Stimulated activated CD8-positive, alpha-beta memory T cell treated with anti-CD3 and anti-CD28 coated beads, Interleukin-7, amount 100 ng/mL, for 4 hours (primary cell): ENCODE data around the gene ABHD14A.

ENCODE experiments used
- DNase-seq, 2 donors: peaks; one replicate each; pipeline ENCODE4 v3.0.0-alpha.2; 2020; ENCODE audit warnings: low read depth in 2 of 2

ABHD14A gene

DNA sequence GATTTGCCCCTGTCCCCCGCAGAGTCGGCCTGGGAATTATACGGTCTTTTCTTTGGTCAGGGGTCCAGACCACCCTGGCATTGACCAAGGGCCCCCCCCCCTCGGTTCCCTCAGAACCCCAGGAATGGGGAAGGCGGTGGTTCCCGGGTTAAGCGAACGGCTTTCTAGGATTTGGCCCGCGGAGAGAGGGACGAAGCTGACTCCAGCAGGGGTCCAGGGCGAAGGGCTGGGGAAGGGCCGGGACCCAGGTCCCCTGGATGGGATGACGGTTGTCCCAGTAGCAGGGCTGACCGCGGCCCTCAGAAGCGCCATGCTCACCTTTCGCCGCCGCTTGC, 33.4 kb upstream of the ABHD14A start:
- DNase-seq, result no peak

DNA sequence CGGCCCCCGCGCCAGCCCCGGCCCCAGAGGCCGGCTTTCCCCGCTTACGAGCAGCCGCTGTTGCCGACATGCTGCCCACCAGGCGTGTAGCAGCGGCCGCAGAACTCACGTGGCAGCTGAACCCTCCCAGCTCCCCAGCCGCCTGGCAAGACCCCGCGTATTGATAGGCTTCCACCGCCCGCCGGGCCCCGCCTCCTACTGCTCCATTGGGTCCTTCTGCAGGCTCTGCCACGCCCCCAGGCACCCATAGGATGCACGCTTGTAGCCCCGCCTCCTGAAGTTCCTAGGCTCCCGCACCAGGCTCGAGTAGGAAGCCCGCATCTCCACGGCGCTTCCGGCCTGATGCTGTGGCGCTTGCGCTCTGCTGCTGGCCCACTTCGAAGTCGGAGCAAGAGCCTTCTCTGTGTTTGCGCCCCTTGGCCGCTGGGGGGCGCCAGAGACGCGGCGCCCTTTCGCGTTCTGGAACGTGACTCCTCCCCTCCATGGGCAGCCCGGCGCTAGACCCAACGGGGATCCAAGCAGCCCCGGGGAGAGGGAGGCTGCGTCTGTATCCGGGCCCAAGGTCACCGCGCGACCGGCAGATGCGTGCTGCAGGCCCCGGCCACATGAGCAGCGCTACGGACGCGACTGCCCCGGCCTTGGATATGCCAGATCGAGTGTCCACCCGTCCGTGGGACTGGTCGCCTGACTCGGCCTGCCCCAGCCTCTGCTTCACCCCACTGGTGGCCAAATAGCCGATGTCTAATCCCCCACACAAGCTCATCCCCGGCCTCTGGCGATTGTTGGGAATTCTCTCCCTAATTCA, 32.9 kb upstream of the ABHD14A start, which contains the start of the genes PARP3 and RRP9:
PARP3 (plus strand) TSS at position 566 of the 805 bp plus-strand sequence. CDS start 993 bp downstream, outside the sequence.
RRP9 (minus strand) TSS at position 107 of the 805 bp plus-strand sequence; CDS start at position 70, 37 bp downstream.
- DNase-seq, result peak; percentile 99 to 100

DNA sequence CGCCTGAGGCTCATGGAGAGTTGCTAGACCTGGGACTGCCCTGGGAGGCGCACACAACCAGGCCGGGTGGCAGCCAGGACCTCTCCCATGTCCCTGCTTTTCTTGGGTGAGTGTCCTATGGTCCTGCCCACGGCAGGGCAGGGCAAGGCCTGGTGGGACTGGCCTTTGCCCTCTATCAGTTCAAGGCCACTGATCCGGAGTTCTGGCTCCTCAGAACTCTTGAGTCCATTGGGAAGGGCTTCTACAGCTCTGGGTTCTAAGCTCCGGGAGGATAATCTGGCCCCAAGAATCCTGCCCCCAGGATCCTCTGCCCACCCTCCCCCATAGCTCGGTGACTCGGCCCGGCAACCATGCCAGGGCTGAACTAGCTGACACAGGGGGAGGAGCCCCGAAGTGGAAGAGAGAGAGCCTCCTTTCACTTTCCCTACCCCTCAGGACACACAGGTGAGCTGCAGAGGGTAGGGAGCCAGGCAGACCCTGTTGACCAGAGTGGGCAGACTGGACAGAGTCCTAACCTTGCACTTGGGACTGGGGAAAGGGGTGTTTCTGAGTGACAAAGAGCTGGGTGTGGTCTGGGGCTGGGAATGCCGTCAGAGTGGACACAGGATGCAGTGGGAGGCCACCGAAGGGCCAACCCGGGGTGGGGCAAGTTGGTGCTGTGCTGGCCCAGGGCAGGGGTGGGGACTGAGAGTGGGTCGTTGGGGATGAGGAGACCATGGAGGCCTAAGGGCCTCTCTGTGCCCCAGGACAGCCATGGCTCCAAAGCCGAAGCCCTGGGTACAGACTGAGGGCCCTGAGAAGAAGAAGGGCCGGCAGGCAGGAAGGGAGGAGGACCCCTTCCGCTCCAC, 32.0 kb upstream of the ABHD14A start:
- DNase-seq, result peak; percentile 43 to 50

DNA sequence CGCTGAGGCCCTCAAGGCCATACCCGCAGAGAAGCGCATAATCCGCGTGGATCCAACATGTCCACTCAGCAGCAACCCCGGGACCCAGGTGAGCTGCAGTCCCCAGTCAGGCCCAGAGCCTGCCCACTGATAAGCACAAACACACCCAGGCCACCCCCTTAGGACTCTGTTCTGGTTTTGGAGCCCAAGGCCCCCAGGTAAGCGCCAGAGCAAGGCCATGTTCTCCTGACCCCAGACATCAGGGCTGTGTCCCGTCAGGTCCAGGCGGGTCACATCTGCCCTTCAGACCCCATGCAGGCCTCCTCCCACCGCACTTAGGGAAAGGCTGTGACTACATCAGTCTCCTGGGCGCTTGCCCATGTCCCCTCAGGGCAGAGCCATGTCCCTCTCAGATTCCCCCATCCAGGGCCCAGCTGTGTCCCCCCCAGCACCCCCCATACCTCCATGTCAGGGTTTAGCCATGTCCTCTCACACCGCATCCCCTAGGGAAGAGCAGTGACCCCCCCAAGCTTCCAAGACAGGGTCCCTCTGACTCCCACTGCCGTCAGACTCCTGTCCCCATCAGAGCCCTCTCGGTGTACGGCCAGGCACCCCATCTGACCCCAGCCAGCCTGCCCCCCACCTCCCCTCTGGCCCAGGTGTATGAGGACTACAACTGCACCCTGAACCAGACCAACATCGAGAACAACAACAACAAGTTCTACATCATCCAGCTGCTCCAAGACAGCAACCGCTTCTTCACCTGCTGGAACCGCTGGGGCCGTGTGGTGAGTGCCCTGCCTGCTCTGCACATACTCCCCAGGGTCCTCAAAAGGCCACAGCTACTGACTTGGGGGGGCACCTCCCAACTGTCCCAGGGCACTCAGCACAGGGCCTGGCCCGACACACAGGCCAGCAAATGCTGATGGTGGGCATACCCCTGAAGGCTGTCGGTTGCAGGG, 31.1 kb upstream of the ABHD14A start:
- DNase-seq, result no peak

DNA sequence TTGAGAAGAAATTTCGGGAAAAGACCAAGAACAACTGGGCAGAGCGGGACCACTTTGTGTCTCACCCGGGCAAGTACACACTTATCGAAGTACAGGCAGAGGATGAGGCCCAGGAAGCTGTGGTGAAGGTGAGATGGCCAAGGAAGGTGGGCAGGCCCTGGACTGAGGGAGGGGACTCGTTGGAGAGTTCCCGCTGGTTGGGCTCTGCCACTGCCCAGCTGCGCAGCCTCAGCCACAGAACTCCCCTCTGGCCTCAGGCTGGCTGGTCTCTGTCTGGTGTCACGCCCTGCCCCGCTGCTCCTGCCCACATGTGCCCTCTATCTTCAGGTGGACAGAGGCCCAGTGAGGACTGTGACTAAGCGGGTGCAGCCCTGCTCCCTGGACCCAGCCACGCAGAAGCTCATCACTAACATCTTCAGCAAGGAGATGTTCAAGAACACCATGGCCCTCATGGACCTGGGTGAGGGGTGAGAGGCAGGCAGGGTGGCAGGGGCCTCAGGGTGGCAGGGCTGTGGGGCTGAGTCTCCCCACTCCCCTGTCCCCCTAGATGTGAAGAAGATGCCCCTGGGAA, 30.3 kb upstream of the ABHD14A start:
- no peak for DNase-seq

DNA sequence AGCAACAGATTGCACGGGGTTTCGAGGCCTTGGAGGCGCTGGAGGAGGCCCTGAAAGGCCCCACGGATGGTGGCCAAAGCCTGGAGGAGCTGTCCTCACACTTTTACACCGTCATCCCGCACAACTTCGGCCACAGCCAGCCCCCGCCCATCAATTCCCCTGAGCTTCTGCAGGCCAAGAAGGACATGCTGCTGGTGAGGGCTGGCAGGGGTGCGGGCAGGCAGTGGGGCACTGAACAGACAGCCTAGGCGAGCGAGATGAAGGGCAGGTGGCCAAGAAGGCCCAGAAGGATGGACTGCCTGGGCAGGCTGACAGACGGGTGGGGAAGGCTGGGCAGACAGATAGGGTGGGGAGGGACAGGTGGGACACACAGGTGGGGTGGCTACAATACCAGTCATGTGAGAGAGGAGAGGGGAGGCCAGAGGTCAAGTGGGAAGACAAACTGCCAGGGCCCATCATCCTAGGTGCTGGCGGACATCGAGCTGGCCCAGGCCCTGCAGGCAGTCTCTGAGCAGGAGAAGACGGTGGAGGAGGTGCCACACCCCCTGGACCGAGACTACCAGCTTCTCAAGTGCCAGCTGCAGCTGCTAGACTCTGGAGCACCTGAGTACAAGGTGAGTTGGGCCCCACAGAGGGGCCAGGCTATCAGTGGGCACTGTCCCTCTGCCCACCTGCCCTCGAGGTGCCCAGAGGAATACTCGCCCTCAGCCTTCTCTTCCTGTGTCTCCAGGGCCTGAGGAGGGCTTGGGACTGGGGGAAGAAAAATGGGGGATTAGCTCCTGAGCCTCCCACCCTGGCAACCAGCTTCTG, 29.6 kb upstream of the ABHD14A start:
- DNase-seq, result no peak

DNA sequence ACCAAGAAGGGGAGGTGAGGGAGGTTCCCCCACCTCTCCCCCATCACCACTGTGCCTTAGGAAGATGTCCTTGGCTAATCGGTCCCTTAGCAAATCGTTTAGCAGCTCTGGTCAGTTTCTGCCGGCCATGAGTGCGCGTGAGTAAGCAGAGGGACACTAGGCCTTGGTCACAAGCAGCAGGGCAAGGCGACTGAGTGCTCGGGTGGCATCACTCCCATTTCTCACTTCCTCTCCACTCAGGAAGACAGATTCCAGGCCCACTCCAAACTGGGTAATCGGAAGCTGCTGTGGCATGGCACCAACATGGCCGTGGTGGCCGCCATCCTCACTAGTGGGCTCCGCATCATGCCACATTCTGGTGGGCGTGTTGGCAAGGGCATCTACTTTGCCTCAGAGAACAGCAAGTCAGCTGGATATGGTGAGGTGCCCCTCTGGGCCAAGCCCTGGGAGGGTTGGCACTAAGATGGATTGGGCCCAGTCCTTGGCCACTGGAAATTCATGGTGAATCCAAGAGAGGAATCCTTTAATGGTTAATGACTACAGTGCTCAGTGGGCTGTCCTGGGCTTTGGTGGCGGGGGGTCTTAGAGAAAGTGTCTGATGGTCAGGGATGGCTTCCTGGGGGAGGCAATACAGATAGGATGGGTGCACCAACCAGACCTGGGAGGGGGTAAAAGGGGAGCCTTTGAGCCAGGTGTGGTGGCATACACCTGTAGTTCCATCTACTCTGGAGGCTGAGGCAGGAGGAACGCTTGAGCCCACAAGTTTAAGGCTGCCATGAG, 28.7 kb upstream of the ABHD14A start:
- DNase-seq, result no peak

DNA sequence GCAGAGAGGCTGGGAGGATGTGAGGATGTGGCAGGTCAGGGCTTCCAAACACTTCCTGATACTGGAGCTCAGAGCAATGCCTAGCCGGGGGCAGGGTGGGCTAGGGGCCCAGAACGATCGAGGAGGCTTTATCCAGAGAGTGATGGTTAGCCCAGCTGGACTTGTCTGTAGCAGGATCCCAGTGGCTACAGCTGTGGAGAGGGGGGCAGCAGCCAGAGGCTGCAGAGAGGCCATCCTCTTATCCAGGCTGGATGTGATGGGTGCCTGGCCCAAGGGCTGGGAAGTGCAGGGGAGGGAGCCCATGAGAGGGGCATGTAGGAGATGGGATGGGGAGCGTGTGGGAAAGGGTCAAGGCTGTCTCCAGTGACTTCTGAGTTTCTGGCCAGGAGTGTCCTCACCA, 28.1 kb upstream of the ABHD14A start:
- DNase-seq, result no peak

DNA sequence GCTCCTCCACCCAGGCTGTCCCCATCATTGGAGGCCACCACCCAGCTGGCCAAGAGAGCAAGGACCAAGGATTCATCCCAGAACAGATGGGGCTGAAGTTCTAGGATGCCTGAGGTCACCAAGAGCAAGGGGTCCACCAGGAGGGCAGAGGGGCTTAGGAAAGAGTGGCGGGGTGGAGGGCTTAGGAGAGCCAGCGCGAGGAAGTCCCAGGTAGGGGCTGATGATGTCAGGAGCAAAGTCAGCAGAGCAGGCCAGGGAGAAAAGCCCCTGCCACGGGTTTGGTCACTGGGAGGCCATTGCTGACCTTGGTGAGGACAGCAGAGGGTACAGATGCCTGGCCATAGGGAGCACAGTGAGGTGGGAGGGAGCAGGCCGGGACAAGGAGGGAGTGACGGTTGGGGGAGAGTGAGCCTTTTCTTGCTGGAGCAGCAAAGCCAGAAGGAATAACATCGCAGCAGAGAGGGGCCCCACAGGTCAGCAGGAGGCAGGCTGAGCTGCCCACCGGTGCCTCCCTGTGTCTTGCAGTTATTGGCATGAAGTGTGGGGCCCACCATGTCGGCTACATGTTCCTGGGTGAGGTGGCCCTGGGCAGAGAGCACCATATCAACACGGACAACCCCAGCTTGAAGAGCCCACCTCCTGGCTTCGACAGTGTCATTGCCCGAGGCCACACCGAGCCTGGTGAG, 27.5 kb upstream of the ABHD14A start:
- no peak for DNase-seq

DNA sequence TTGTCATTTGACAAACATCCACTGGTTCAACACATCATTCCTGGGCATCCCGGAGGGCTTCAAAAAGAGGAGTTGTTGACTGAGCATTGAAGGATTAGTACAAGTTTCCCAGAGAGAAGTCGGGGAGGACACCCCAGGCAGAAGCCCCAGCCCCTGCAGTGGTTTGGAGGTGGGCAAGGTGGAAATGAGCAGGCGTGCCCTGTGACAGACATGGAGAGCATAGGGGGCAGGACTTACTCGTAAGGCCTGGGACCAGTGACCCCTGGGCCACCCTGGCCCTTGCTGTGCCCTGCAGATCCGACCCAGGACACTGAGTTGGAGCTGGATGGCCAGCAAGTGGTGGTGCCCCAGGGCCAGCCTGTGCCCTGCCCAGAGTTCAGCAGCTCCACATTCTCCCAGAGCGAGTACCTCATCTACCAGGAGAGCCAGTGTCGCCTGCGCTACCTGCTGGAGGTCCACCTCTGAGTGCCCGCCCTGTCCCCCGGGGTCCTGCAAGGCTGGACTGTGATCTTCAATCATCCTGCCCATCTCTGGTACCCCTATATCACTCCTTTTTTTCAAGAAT, 26.8 kb upstream of the ABHD14A start:
- no peak for DNase-seq

DNA sequence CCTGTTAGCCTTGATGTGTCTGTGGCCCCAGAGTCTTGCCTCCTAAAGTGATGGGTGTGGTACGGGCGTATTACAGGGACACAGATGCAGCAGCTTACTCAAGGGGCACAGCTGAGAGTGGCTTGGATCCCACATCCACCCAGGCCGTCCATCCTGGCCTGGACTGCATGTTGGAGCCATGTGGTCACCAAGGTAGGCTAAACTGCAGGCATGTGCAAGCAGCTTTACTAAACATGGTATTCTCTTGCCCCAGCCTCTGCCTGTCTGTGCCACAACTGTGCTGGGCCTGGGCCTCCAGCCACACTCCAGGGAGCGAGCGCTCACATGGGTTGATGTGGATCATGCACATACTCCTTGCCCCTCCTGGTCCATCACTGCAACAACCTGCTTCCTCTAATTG, 25.7 kb upstream of the ABHD14A start:
- DNase-seq, result no peak

DNA sequence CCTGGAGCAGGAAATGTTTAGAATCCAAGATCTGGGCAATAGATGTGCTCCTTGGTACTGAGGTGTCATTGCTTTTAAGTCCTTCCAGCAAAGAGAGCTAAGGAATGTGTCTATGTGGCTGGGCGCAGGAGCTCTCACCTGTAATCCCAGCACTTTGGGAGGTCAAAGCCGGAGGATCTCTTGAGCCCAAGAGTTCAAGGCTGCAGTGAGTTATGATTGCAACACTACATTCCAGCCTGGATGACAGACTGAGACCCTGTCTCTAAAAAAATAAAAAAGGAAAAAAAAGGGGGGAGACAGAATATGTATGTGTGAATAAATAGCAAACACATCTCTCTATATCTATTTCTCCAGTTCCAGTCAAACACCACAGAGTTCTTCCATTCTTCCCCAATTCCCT, 24.0 kb upstream of the ABHD14A start:
- DNase-seq, result no peak

DNA sequence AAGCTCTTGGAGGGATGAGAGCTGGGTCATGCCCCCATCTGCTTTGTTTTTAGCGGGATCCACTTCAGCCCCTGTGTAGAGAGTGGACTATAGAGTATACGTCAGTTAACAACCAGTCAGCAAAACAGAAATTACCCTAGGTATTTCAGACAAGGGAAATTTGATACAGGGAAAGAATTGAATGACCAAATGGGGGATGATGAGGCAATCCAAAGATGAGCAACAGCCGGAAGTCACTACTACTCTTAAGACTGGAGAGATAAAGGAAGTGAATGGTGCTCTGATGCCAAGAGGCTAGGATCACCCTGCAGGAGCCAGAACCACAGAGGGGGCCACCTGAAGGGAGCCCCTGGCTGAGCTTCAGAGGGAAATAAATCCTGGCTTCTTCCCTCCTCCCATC, 21.4 kb upstream of the ABHD14A start:
- DNase-seq, result no peak

DNA sequence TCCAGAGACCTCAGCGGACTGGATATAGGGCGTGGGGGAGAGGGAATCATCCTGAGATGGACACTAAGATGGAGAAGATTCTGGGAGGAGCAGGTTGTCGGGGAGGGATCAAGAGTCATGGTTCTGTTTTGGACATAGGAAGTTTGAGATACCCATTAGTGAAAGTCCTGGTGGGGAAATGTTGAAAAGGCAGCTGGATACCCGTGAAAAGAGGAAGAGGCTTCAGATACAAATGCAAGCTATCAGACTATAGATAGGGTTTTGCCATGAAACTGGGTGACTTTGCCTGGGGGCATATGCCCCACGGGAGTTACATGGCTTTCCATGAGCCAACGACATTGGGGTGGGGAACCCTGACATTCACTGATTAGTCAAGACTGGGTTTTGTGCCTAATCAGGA, 20.8 kb upstream of the ABHD14A start:
- no peak for DNase-seq

DNA sequence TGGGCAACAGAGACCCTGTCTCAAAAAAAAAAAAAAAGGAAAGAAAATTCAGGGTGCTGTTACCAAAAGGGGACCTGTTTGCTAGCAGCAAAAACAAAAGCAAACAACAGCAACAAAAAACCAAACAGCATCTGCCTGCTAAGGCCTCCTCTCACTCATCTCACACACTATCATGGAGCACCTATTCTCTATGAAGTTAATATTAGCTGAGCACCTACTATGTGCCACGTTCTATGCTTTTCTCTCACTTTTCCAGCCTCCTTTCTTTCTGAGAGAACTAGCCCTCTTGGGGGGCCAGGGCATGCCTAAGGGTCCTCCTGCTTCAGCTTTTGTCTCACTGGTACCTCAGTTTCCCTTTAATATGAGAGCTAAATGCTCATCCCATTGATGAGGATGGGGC, 20.2 kb upstream of the ABHD14A start:
- DNase-seq, result no peak

DNA sequence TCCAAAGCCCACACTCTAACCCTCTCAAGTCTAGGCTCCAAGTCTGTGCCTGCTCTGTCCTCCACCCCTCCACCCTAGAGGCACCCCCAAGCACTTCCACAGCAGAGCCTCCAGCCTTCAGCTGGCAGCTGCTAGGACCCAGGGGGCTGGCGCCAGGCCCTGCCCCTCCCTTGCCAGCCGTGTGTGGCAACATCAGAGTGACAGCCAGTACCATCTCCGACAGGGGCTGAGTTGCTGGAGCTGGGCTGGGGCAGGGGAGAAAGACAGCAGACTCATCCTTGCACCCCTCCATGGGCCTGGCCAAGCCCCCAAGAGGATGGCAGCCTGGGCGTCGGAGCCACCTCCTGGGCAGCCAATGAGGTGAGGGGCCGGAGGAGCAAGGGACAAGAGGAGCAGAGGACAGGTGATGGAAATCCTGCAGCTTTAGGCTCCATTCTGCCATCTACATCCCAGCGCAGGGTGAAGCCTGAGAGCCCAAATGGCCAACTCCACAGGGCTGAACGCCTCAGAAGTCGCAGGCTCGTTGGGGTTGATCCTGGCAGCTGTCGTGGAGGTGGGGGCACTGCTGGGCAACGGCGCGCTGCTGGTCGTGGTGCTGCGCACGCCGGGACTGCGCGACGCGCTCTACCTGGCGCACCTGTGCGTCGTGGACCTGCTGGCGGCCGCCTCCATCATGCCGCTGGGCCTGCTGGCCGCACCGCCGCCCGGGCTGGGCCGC, 19.5 kb upstream of the ABHD14A start, which contains the start of gene GPR62:
GPR62 (plus strand) TSS at position 207 of the 718 bp plus-strand sequence; CDS start at position 479, 272 bp downstream.
- no peak for DNase-seq

DNA sequence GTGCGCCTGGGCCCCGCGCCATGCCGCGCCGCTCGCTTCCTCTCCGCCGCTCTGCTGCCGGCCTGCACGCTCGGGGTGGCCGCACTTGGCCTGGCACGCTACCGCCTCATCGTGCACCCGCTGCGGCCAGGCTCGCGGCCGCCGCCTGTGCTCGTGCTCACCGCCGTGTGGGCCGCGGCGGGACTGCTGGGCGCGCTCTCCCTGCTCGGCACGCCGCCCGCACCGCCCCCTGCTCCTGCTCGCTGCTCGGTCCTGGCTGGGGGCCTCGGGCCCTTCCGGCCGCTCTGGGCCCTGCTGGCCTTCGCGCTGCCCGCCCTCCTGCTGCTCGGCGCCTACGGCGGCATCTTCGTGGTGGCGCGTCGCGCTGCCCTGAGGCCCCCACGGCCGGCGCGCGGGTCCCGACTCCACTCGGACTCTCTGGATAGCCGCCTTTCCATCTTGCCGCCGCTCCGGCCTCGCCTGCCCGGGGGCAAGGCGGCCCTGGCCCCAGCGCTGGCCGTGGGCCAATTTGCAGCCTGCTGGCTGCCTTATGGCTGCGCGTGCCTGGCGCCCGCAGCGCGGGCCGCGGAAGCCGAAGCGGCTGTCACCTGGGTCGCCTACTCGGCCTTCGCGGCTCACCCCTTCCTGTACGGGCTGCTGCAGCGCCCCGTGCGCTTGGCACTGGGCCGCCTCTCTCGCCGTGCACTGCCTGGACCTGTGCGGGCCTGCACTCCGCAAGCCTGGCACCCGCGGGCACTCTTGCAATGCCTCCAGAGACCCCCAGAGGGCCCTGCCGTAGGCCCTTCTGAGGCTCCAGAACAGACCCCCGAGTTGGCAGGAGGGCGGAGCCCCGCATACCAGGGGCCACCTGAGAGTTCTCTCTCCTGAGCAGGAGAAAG, 18.7 kb upstream of the ABHD14A start:
- DNase-seq, result no peak
